ENCODE measurements around the gene TSPEAR.

The TSPEAR gene

DNA sequence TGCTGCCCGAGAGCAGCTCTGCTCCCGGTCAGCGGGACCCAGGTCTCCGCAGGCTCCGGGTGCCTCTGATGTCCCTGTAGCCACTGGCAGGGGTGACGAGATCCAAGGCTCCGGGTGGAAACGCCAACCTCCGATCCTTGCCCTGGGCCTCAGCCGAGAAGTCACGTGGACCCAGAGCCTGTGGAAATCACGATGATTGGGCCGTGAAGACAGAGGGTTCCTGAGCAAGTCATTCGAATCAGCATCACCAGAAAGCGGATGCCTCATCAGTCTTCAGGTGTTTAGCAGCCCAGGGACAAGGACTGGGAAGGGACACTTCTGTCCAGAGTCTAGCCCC, 243.5 kb downstream of the TSPEAR start:
- no peaks in the 10 kb centered on the region for H3K9me3 ChIP-seq (ENCODE audit: control insufficient read depth, insufficient read depth, low read length)
- H3K4me1 ChIP-seq (ENCODE audit: control insufficient read depth, low read length), result no peaks in the 10 kb centered on the region
- H3K27ac ChIP-seq (ENCODE audit: low read depth, low read length), result no peak overlapping the region
- no peaks in the 10 kb centered on the region for H3K79me2 ChIP-seq (ENCODE audit: control insufficient read depth, low read length)
- no peaks in the 10 kb centered on the region for H3K27me3 ChIP-seq (ENCODE audit: control insufficient read depth, low read length)
- TF ChIP-seq EZH2phosphoT487 (IDR thresholded peaks at IDR 0.05; ENCODE audit: borderline replicate concordance, low read length), result no peak
- TF ChIP-seq, protein P1, sequence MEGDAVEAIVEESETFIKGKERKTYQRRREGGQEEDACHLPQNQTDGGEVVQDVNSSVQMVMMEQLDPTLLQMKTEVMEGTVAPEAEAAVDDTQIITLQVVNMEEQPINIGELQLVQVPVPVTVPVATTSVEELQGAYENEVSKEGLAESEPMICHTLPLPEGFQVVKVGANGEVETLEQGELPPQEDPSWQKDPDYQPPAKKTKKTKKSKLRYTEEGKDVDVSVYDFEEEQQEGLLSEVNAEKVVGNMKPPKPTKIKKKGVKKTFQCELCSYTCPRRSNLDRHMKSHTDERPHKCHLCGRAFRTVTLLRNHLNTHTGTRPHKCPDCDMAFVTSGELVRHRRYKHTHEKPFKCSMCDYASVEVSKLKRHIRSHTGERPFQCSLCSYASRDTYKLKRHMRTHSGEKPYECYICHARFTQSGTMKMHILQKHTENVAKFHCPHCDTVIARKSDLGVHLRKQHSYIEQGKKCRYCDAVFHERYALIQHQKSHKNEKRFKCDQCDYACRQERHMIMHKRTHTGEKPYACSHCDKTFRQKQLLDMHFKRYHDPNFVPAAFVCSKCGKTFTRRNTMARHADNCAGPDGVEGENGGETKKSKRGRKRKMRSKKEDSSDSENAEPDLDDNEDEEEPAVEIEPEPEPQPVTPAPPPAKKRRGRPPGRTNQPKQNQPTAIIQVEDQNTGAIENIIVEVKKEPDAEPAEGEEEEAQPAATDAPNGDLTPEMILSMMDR (IDR thresholded peaks at IDR 0.05; ENCODE audit: low read depth, low read length, poor library complexity, severe bottlenecking), result no peak
- H3K36me3 ChIP-seq (ENCODE audit: control insufficient read depth, low read length), result no peaks in the 10 kb centered on the region
- H3K9me2 ChIP-seq (replicated peaks; ENCODE audit: control insufficient read depth, low read length), result no peaks in the 10 kb centered on the region
- H3F3A ChIP-seq (ENCODE audit: control insufficient read depth, insufficient read depth), result no peaks in the 10 kb centered on the region
- no peak overlapping the region for H3K4me2 ChIP-seq (ENCODE audit: low read length)
- no peaks in the 10 kb centered on the region for H4K20me1 ChIP-seq (ENCODE audit: control insufficient read depth, insufficient read depth, low read depth, low read length)
- H3K4me3 ChIP-seq (ENCODE audit: low read length), result no peak overlapping the region

DNA sequence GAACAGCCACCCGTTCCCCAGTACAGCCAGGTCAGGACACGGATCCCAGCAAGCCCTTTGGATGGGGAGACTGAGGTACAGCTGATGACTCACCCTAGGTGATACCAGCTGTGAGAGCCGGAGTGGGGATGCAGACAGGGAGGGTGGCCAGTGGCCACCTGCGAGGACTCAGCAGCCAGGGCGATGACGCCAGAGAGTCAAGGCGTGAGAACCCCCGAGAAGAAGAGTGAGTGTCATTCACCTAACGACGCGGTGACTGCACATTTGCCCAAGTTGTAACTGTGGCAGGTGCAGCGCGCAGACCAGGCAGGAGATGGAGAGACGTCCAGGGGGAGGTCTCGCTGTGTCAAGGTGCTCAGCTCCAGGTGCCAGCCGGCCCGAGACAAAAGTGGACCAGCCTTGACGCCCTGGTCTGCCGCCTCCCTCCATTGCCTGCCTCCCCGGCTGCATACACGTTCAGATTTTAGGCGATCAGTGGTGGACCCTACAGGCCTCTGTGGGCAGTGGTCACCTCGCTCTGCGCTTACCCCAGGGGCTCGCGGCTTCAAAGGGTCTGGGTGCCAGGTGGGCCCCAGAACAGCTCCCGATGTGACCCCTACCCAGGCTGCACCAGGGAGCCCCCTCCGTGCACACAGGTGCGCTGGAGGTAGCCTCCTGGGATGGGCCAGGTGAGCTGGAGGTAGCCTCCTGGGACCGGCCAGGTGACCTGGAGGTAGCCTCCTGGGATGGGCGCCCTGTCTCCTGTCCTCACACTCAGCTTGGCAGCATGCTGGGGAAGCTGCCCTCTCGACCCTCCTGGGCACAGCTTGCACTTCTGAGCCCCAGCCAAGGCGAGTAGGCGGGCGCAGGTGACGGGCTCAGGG, 244.1 kb downstream of the TSPEAR start:
- H3K27ac ChIP-seq (ENCODE audit: low read depth, low read length), result no peak overlapping the region
- H3K9me2 ChIP-seq (replicated peaks; ENCODE audit: control insufficient read depth, low read length), result no peaks in the 10 kb centered on the region
- no peak overlapping the region for H3K4me2 ChIP-seq (ENCODE audit: low read length)
- no peaks in the 10 kb centered on the region for H3K4me1 ChIP-seq (ENCODE audit: control insufficient read depth, low read length)
- H4K20me1 ChIP-seq (ENCODE audit: control insufficient read depth, insufficient read depth, low read depth, low read length), result no peaks in the 10 kb centered on the region
- TF ChIP-seq EZH2phosphoT487 (IDR thresholded peaks at IDR 0.05; ENCODE audit: borderline replicate concordance, low read length), result no peak
- TF ChIP-seq, protein P1 (IDR thresholded peaks at IDR 0.05; ENCODE audit: low read depth, low read length, poor library complexity, severe bottlenecking), result no peak
- no peak overlapping the region for H3K4me3 ChIP-seq (ENCODE audit: low read length)
- H3K27me3 ChIP-seq (ENCODE audit: control insufficient read depth, low read length), result no peaks in the 10 kb centered on the region
- no peaks in the 10 kb centered on the region for H3K9me3 ChIP-seq (ENCODE audit: control insufficient read depth, insufficient read depth, low read length)
- no peaks in the 10 kb centered on the region for H3F3A ChIP-seq (ENCODE audit: control insufficient read depth, insufficient read depth)
- H3K79me2 ChIP-seq (ENCODE audit: control insufficient read depth, low read length), result no peaks in the 10 kb centered on the region
- no peaks in the 10 kb centered on the region for H3K36me3 ChIP-seq (ENCODE audit: control insufficient read depth, low read length)

DNA sequence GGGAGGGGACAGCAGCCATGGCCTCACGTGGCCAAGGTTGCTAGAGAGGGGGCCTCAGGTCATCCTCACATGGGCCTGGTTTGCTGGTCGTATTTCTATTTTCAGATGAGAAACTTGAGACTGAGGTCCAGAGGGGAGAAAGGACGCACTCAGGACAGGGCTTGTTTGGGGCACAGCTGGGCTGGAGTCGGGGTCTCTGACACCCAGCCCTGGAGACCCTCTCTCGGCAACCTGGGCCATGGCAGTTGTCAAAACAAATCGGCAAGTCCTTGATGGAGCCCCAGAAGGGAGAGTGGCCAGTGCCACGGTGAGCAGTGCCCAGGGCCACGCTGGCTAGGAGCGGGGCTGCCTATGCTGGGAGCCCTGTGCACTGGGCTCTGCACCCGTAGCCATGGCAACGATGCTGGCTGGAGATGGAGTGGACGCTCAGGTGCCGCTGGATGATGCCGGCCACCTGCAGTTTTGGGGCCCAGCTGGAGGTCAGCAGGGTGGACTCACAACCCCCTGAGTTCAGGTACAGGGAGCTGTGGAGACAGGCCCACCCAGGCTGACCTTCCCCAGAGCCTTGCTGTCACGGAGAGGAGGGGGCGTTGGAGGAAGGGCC, 244.9 kb downstream of the TSPEAR start:
- Histone ChIP-seq H3K9me2 (replicated peaks; ENCODE audit: control insufficient read depth, low read length) (no peaks in the 10 kb centered on the region), H3K27me3 (ENCODE audit: control insufficient read depth, low read length) (no peaks in the 10 kb centered on the region), H4K20me1 (ENCODE audit: control insufficient read depth, insufficient read depth, low read depth, low read length) (no peaks in the 10 kb centered on the region), H3K4me3 (ENCODE audit: low read length) (no peak overlapping the region), H3K4me1 (ENCODE audit: control insufficient read depth, low read length) (no peaks in the 10 kb centered on the region), H3K9me3 (ENCODE audit: control insufficient read depth, insufficient read depth, low read length) (no peaks in the 10 kb centered on the region), H3K27ac (ENCODE audit: low read depth, low read length) (no peak overlapping the region), H3K36me3 (ENCODE audit: control insufficient read depth, low read length) (no peaks in the 10 kb centered on the region), H3F3A (ENCODE audit: control insufficient read depth, insufficient read depth) (no peaks in the 10 kb centered on the region), H3K4me2 (ENCODE audit: low read length) (no peak overlapping the region), H3K79me2 (ENCODE audit: control insufficient read depth, low read length) (no peaks in the 10 kb centered on the region)
- TF ChIP-seq, protein P1 (IDR thresholded peaks at IDR 0.05; ENCODE audit: low read depth, low read length, poor library complexity, severe bottlenecking), result no peak
- TF ChIP-seq EZH2phosphoT487 (IDR thresholded peaks at IDR 0.05; ENCODE audit: borderline replicate concordance, low read length), result no peak

All from DOHH2 (cell line).